Measurements from ENCODE around the gene RGS19. TPM values are rescaled to one million over a fixed set of nuclear protein-coding genes. Genes with fewer than 3 reads are reported as not detected.

Gene RGS19
- total RNA-seq, 1 experiment from 2014 or later: 32.0 TPM

- H3K36me3 ChIP-seq (ENCODE audit: control insufficient read depth, insufficient read depth, low read length): no peaks in the 10 kb centered on the region
- no peak overlapping the region for H3K27ac ChIP-seq (ENCODE audit: low read length)
- no peaks in the 10 kb centered on the region for H3K9me3 ChIP-seq (ENCODE audit: control insufficient read depth, insufficient read depth, low read depth, low read length)
- ATAC-seq (no peak), DNase-seq (ENCODE audit: low read depth, low spot score) (no peak)
- POLR2A ChIA-PET: no interaction called here
- no peak overlapping the region for H3K4me3 ChIP-seq (ENCODE audit: low read depth in 2 of 2, low read length in 2 of 2)
- peaks cover 30% of the 10 kb centered on the region for H3K4me1 ChIP-seq (ENCODE audit: control insufficient read depth, insufficient read depth, low read length)
- intact Hi-C loops (cut with micrococcal nuclease; ENCODE audit: unreplicated experiment): no loop called here
- BruUV-seq (replicated peaks): no TSS peak
- CTCF ChIA-PET: no interaction called here
- TF ChIP-seq CTCF (IDR thresholded peaks at IDR 0.05) (no peak), TCF7L2 (IDR thresholded peaks at IDR 0.05; ENCODE audit: low read depth, low read length) (no peak), SIN3A (IDR thresholded peaks at IDR 0.05; ENCODE audit: borderline replicate concordance, insufficient read depth, low read depth, low read length) (no peak), REST (IDR thresholded peaks at IDR 0.05; ENCODE audit: insufficient read depth in 1 of 2, low read depth in 2 of 2, low read length in 1 of 2) (no peak), POLR2AphosphoS5 (IDR thresholded peaks at IDR 0.05; ENCODE audit: low read depth, low read length) (no peak)
- no peaks in the 10 kb centered on the region for H3K27me3 ChIP-seq (ENCODE audit: control insufficient read depth, insufficient read depth, low read length)
- in situ Hi-C loops (cut with HindIII; ENCODE audit: low pct_unique_long_range_greater_than_20kb, low sequenced_read_pairs): no loop called here
Measured at GRCh38 chr20:64065062-64065973, 14.0 kb downstream of the RGS19 start.

- DNase-seq (ENCODE audit: low read depth, low spot score): no peak
- Histone ChIP-seq H3K9me3 (ENCODE audit: control insufficient read depth, insufficient read depth, low read depth, low read length) (no peaks in the 10 kb centered on the region), H3K4me3 (ENCODE audit: low read depth in 2 of 2, low read length in 2 of 2) (peak overlapping the region; percentile 67 to 72), H3K27ac (ENCODE audit: low read length) (peak overlapping the region; percentile 74), H3K4me1 (ENCODE audit: control insufficient read depth, insufficient read depth, low read length) (peaks cover 30% of the 10 kb centered on the region), H3K27me3 (ENCODE audit: control insufficient read depth, insufficient read depth, low read length) (no peaks in the 10 kb centered on the region), H3K36me3 (ENCODE audit: control insufficient read depth, insufficient read depth, low read length) (no peaks in the 10 kb centered on the region)
- CTCF ChIA-PET: no interaction called here
- intact Hi-C loops (cut with micrococcal nuclease; ENCODE audit: unreplicated experiment) (no loop called here), in situ Hi-C loops (cut with HindIII; ENCODE audit: low pct_unique_long_range_greater_than_20kb, low sequenced_read_pairs) (no loop called here)
- no peak for ATAC-seq
- BruUV-seq (replicated peaks): no TSS peak
- POLR2A ChIA-PET: interaction anchor here (0.6 kb wide), 1 partner anchor 11 kb away, joined by 3 read pairs; no protein-coding TSS in a partner anchor
- TF ChIP-seq POLR2AphosphoS5 (IDR thresholded peaks at IDR 0.05; ENCODE audit: low read depth, low read length) (no peak), CTCF (IDR thresholded peaks at IDR 0.05) (no peak), TCF7L2 (IDR thresholded peaks at IDR 0.05; ENCODE audit: low read depth, low read length) (no peak), SIN3A (IDR thresholded peaks at IDR 0.05; ENCODE audit: borderline replicate concordance, insufficient read depth, low read depth, low read length) (no peak), REST (IDR thresholded peaks at IDR 0.05; ENCODE audit: insufficient read depth in 1 of 2, low read depth in 2 of 2, low read length in 1 of 2) (no peak)
Measured at GRCh38 chr20:64064145-64064698, 15.1 kb downstream of the RGS19 start.

All from Panc1 (cell line).